ENCODE results near the gene MAPK10.

Gene MAPK10

GRCh38 chr4:86359944-86360478 lies at the start of gene MAPK10:
TSS of gene MAPK10 (minus strand) at chr4:86360053.
- TF ChIP-seq CTCF (conservative IDR thresholded peaks at IDR 0.05) (no peak), ZFX (IDR thresholded peaks at IDR 0.05) (no peak)
- H3K27ac ChIP-seq, result no peak within 1 kb of the TSS

DNA sequence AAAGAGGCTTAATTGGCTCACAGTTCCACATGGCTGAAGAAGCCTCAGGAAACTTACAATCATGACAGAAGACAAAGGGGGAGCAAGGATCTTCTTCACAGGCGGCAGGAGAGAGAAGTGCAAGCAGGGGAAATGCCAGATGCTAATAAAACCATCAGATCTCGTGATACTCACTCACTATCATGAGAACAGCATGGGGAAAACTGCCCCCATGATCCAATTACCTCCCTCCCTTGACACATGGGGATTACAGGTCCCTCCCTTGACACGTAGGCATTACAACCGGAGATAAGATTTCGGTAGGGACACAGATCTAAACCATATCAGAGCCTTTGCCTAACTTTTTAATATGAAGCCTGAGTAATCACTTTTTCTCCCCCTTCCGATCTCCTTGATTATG lies 43.7 kb upstream of the MAPK10 start:
- no peak overlapping the region for H3K27ac ChIP-seq
- TF ChIP-seq ZFX (IDR thresholded peaks at IDR 0.05) (no peak), CTCF (conservative IDR thresholded peaks at IDR 0.05) (no peak)

DNA sequence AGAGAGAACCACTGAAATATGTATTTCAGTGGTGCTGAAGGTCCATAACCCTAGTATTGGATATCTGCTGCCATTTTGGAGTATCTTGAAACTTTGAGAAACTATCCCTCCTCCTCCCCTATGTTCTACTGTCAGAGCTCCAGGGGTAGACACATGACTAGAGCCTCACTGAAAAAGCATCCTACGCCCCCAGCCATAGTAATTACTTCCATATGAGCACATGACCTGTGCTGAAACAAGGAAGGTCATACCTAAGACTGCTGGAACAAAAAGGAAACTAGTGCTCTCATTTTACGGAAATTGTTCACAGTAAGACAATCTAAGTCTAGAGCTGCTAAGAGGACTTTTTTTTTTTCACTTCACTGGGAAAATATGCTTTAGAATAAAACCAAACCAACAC lies 42.0 kb upstream of the MAPK10 start:
- no peak overlapping the region for H3K27ac ChIP-seq
- no peak for TF ChIP-seq CTCF (conservative IDR thresholded peaks at IDR 0.05)
- no peak for TF ChIP-seq ZFX (IDR thresholded peaks at IDR 0.05)

- H3K27ac ChIP-seq, result no peak overlapping the region
- TF ChIP-seq CTCF (conservative IDR thresholded peaks at IDR 0.05) (no peak), ZFX (IDR thresholded peaks at IDR 0.05) (no peak)
Measured at GRCh38 chr4:86400216-86400615, 40.4 kb upstream of the MAPK10 start.

DNA sequence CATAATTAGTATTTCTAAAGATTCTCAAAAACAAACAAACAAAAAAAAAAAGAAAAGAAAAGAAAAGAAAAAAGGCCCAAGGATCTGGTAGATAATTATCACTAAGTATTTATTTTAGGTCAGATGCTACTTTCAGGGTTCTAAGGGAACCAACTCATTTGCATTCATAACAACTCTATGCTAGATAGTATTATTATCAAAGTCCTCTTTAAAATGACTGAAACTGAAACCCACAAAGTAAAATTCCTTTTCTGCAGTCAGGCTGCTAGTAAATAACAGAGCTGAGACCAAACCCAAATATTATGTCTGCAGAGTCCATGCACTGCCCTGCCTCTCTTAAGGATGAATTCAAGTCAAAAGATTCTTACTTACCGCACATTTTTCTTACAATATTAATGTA lies 38.3 kb upstream of the MAPK10 start:
- no peak overlapping the region for H3K27ac ChIP-seq
- TF ChIP-seq CTCF (conservative IDR thresholded peaks at IDR 0.05) (no peak), ZFX (IDR thresholded peaks at IDR 0.05) (no peak)

DNA sequence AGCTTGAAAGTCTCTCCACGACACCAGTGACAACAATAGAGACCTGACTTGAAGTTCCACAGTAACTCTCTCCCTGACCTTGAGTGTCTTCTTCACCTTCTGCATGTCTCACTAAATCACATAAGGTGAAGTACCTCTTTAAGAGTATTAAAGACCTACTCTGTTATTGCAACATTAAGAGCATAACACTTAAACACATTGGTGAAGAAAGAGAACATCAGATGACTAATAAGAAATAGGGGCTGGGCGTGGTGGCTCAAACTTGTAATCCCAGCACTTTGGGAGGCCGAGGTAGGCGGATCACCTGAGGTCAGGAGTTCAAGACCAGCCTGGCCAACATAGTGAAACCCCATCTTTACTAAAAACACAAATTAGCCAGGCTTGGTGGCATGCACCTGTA lies 33.9 kb upstream of the MAPK10 start:
- H3K27ac ChIP-seq, result no peak overlapping the region
- TF ChIP-seq CTCF (conservative IDR thresholded peaks at IDR 0.05) (no peak), ZFX (IDR thresholded peaks at IDR 0.05) (no peak)

DNA sequence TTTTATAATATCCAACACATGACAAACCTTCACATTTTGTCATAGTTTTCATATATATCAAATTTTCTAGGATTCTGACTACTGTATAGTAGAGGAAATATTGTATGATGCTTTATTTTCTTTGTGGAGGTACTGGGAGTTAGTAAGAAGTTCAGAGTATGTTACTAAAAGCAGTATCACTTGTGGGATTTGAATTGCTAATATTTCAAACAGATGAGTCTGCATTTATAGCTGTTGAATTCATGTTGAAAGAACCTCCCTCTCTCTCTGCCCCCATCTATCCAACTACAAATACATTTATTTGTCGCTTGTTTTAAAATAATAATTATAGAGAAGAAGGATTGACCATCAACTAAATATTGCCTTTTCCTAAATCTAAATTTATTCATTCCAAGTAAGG lies 29.8 kb upstream of the MAPK10 start:
- no peak overlapping the region for H3K27ac ChIP-seq
- TF ChIP-seq ZFX (IDR thresholded peaks at IDR 0.05) (no peak), CTCF (conservative IDR thresholded peaks at IDR 0.05) (no peak)

Measured in C4-2B (cell line).